CD4-positive, alpha-beta memory T cell (primary cell): ENCODE data around the gene SURF4. TPM values are rescaled to one million over a fixed set of nuclear protein-coding genes. Genes with fewer than 3 reads are reported as not detected.

Experiments
- CTCF ChIA-PET: fragments of 350-600 bp; sonication (Branson Sonifier 250); formaldehyde crosslinking; loops from one replicate; lab custom pipeline; 2021; ENCODE audit warnings: inconsistent platforms; ENCODE audit not compliant: partially characterized antibody; lab: Charles Lee
- POLR2A ChIA-PET: fragments of 350-600 bp; sonication (Branson Sonifier 250); formaldehyde crosslinking; loops from one replicate; lab custom pipeline; 2021; ENCODE audit not compliant: partially characterized antibody; lab: Charles Lee
- DNase-seq, 5 donors: peaks; one replicate each; pipeline versions ENCODE4 v3.0.0 to v3.0.0-alpha.2; 2020 to 2022; ENCODE audit warnings: mixed read lengths in 1 of 5
- H3K27ac ChIP-seq: one replicate; pipeline ENCODE4 v1.7.0; 2013; ENCODE audit warnings: low read depth, low read length
- H3K27me3 ChIP-seq: 2 replicates; pipeline ENCODE4 v1.7.0; 2013; ENCODE audit warnings: mild to moderate bottlenecking, low read length, moderate library complexity; ENCODE audit not compliant: insufficient read depth
- H3K36me3 ChIP-seq: 2 replicates; pipeline ENCODE4 v1.7.0; 2013; ENCODE audit warnings: mild to moderate bottlenecking, low read length, moderate library complexity; ENCODE audit not compliant: insufficient read depth
- H3K4me1 ChIP-seq: 2 replicates; pipeline ENCODE4 v1.7.0; 2013; ENCODE audit warnings: mild to moderate bottlenecking, low read length, moderate library complexity; ENCODE audit not compliant: insufficient read depth
- H3K4me3 ChIP-seq, 2 donors: one replicate each; pipeline ENCODE4 v1.7.0; 2013; ENCODE audit warnings: low read length in 2 of 2, mild to moderate bottlenecking in 1 of 2
- H3K9me3 ChIP-seq, 2 donors: one replicate each; pipeline ENCODE4 v1.7.0; 2013; ENCODE audit warnings: low read length in 2 of 2, control low read depth in 1 of 2; ENCODE audit not compliant: control insufficient read depth in 1 of 2
- H3K27ac Mint-ChIP-seq, 7 donors: one replicate each; pipeline ENCODE4 v1.8.0; 2020 to 2021; ENCODE audit warnings: mixed read lengths in 7 of 7, mild to moderate bottlenecking in 6 of 7, inconsistent platforms in 3 of 7, moderate library complexity in 3 of 7
- H3K27me3 Mint-ChIP-seq, 2 donors: one replicate each; pipeline ENCODE4 v1.8.0; 2020 to 2021; ENCODE audit warnings: mixed read lengths in 2 of 2
- H3K36me3 Mint-ChIP-seq, 2 donors: one replicate each; pipeline ENCODE4 v1.8.0; 2020 to 2021; ENCODE audit warnings: mixed read lengths in 2 of 2, inconsistent platforms in 1 of 2, mild to moderate bottlenecking in 1 of 2
- H3K4me1 Mint-ChIP-seq, 4 donors: one replicate each; pipeline ENCODE4 v1.8.0; 2020 to 2021; ENCODE audit warnings: mixed read lengths in 4 of 4, mild to moderate bottlenecking in 1 of 4
- H3K4me3 Mint-ChIP-seq, 8 donors: one replicate each; pipeline ENCODE4 v1.8.0; 2020 to 2021; ENCODE audit warnings: mixed read lengths in 8 of 8, mild to moderate bottlenecking in 7 of 8, moderate library complexity in 6 of 8, inconsistent platforms in 3 of 8
- H3K9me3 Mint-ChIP-seq, 8 donors: one replicate each; pipeline ENCODE4 v1.8.0; 2020 to 2021; ENCODE audit warnings: mixed read lengths in 8 of 8, mild to moderate bottlenecking in 5 of 8, inconsistent platforms in 3 of 8, moderate library complexity in 1 of 8
- intact Hi-C: fragments of 100-400 bp; cut with micrococcal nuclease; formaldehyde crosslinking; loops from one replicate; pipeline ENCODE4 v1.15.1; 2023
- polyA plus RNA-seq, 2 donors: library from polyadenylated mRNA; unstranded; fragments of 300-500 nt; fragmentation: Illumina TruSeq; gene quantifications; one replicate each; pipeline ENCODE4 v1.2.3, GENCODE V29; 2021
- total RNA-seq, 2 experiments: library from RNA; stranded (reverse); gene quantifications; one replicate each; pipeline ENCODE4 v1.2.3, GENCODE V29; 2021

The SURF4 gene
- total and polyA plus RNA-seq, 4 experiments from 2014 or later, result 103 to 264 (median 133) TPM

GRCh38 chr9:133342069-133342406, 33.8 kb downstream of the SURF4 start:
- Histone ChIP-seq H3K9me3 (no peaks in the 10 kb centered on the region), H3K4me3 (no peak overlapping the region), H3K4me1 (peaks cover 29% of the 10 kb centered on the region), H3K36me3 (peaks cover 60% of the 10 kb centered on the region), H3K27ac (no peak overlapping the region), H3K27me3 (no peaks in the 10 kb centered on the region)
- ChIA-PET CTCF (interaction anchor here (1.4 kb wide), 1 partner anchor 144 kb away, joined by 3 read pairs; no protein-coding TSS in a partner anchor), POLR2A (no interaction called here)
- DNase-seq, result peak in 1 of 5 donors; percentile 15
- H3K4me3 Mint-ChIP-seq, result no peak overlapping the region
- H3K9me3 Mint-ChIP-seq, result no peaks in the 10 kb centered on the region
- no peaks in the 10 kb centered on the region for H3K27me3 Mint-ChIP-seq
- peaks cover 15 to 35% (median 27%) of the 10 kb centered on the region in 4 donors for H3K4me1 Mint-ChIP-seq
- intact Hi-C loops, result no loop called here
- peaks cover 18 to 36% of the 10 kb centered on the region in 2 donors for H3K36me3 Mint-ChIP-seq
- H3K27ac Mint-ChIP-seq, result no peak overlapping the region

DNA sequence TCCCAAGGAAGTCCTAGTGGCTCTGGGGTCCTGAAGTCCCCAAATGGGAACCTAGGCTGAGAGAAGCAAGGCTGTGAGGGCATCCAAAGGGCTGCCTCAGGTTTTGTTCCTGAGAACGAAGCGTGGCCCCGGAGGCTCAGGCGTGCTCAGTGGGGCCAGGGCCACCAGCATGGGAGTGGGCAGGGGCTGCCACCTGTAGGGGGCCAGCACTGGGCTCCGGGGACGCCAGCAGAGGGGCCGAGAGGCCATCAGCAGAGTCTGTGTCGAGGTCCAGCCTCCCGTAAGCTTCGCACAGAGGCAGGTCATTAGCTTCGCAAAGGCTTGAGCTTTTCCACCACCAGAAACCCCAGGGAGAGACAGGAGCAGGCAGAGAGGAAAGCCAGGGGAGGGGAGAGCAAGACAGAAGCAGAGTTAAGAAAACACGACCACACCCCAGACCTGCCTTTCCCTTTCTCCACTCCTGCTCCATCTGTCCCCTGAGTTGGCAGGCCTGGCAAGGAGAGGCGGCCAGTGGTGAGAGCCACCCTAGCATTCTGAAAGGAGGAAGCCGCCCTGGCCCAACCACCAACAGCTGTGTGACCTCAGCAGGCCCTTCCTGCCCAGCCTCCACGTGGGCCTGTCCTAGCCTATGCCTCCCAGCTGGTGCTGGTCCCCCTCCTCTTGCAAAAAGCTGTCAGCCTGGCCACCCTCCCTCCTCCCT, 34.3 kb downstream of the SURF4 start:
- Mint-ChIP-seq H3K4me1 (peaks cover 12 to 34% (median 21%) of the 10 kb centered on the region in 4 donors), H3K36me3 (peaks cover 18 to 31% of the 10 kb centered on the region in 2 donors), H3K27me3 (no peaks in the 10 kb centered on the region), H3K9me3 (no peaks in the 10 kb centered on the region), H3K4me3 (no peak overlapping the region), H3K27ac (peak overlapping the region in 1 of 7 donors; percentile 19)
- Histone ChIP-seq H3K4me1 (peaks cover 29% of the 10 kb centered on the region), H3K27ac (no peak overlapping the region), H3K9me3 (no peaks in the 10 kb centered on the region), H3K4me3 (no peak overlapping the region), H3K36me3 (peaks cover 60% of the 10 kb centered on the region), H3K27me3 (no peaks in the 10 kb centered on the region)
- peak in 1 of 5 donors; percentile 14 for DNase-seq
- POLR2A ChIA-PET, result no interaction called here
- CTCF ChIA-PET, result interaction anchor here (1.4 to 1.7 kb wide), 2 partner anchors 33 to 145 kb away, joined by 3 to 4 read pairs; no protein-coding TSS in a partner anchor
- intact Hi-C loops, result no loop called here

DNA sequence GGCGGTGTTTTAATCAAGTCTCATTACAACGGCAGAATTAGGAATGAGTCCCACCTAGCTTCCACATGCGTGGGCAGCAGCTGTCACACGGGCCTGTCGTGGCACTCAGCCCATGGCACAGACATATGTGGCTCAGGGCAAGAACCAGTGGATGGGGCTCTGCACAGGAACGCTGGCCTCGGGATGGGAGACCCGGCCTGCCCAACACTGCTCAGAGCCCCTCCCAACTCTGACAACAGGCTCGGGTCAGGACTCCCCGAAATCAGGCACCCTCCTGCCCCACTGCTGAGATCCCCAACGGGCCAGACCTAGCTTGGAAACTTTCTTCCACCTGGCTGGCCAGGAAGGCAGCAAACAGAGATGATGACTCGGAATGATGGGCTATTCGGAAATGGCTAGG, 34.9 kb downstream of the SURF4 start:
- ChIA-PET POLR2A (interaction anchor here (1.3 to 1.8 kb wide), 2 partner anchors 15 to 35 kb away, joined by 3 to 7 read pairs; partner anchors contain the start of genes STKLD1 and SURF4), CTCF (interaction anchor here (1.4 to 1.7 kb wide), 2 partner anchors 34 to 145 kb away, joined by 3 to 4 read pairs; no protein-coding TSS in a partner anchor)
- peak in 1 of 5 donors; percentile 7 for DNase-seq
- H3K27ac ChIP-seq, result no peak overlapping the region
- no peak overlapping the region for H3K4me3 ChIP-seq
- intact Hi-C loops, result no loop called here
- H3K4me1 Mint-ChIP-seq, result peaks cover 13 to 34% (median 21%) of the 10 kb centered on the region in 4 donors
- H3K27me3 ChIP-seq, result no peaks in the 10 kb centered on the region
- peaks cover 26% of the 10 kb centered on the region for H3K4me1 ChIP-seq
- no peak overlapping the region for H3K4me3 Mint-ChIP-seq
- peaks cover 18 to 31% of the 10 kb centered on the region in 2 donors for H3K36me3 Mint-ChIP-seq
- peaks cover 59% of the 10 kb centered on the region for H3K36me3 ChIP-seq
- H3K9me3 ChIP-seq, result no peaks in the 10 kb centered on the region
- H3K27me3 Mint-ChIP-seq, result no peaks in the 10 kb centered on the region
- H3K9me3 Mint-ChIP-seq, result no peaks in the 10 kb centered on the region
- H3K27ac Mint-ChIP-seq, result peak overlapping the region in 6 of 7 donors; percentile 17 to 93 (median 54)

GRCh38 chr9:133340256-133340655, 35.6 kb downstream of the SURF4 start:
- CTCF ChIA-PET, result interaction anchor here (1.2 to 1.7 kb wide), 3 partner anchors 31 to 39 kb away, joined by 3 to 4 read pairs (median 4); no protein-coding TSS in a partner anchor
- H3K9me3 ChIP-seq, result no peaks in the 10 kb centered on the region
- intact Hi-C loops, result no loop called here
- Mint-ChIP-seq H3K4me3 (no peak overlapping the region), H3K36me3 (peaks cover 18 to 38% of the 10 kb centered on the region in 2 donors), H3K27ac (peak overlapping the region in 6 of 7 donors; percentile 14 to 93 (median 68)), H3K9me3 (no peaks in the 10 kb centered on the region), H3K4me1 (peaks cover 15 to 41% (median 25%) of the 10 kb centered on the region in 4 donors), H3K27me3 (no peaks in the 10 kb centered on the region)
- peaks cover 26% of the 10 kb centered on the region for H3K4me1 ChIP-seq
- H3K27ac ChIP-seq, result no peak overlapping the region
- H3K4me3 ChIP-seq, result no peak overlapping the region
- POLR2A ChIA-PET, result interaction anchor here (1.3 to 1.8 kb wide), 3 partner anchors 8 to 36 kb away, joined by 3 to 7 read pairs (median 6); partner anchors contain the start of genes MED22, RPL7A, STKLD1 and SURF4
- no peaks in the 10 kb centered on the region for H3K27me3 ChIP-seq
- peak in 1 of 5 donors; percentile 7 for DNase-seq
- peaks cover 52% of the 10 kb centered on the region for H3K36me3 ChIP-seq

GRCh38 chr9:133339641-133340040, 36.2 kb downstream of the SURF4 start:
- H3K27ac ChIP-seq, result no peak overlapping the region
- peaks cover 16 to 47% (median 28%) of the 10 kb centered on the region in 4 donors for H3K4me1 Mint-ChIP-seq
- H3K4me3 ChIP-seq, result no peak overlapping the region
- ChIA-PET CTCF (interaction anchor here (1.2 to 1.7 kb wide), 3 partner anchors 32 to 39 kb away, joined by 3 to 4 read pairs (median 4); no protein-coding TSS in a partner anchor), POLR2A (interaction anchor here (0.6 to 1.8 kb wide), 4 partner anchors 8 to 36 kb away, joined by 3 to 7 read pairs (median 4); partner anchors contain the start of genes MED22, RPL7A, STKLD1 and SURF4)
- intact Hi-C loops, result no loop called here
- H3K27ac Mint-ChIP-seq, result peak overlapping the region in 4 of 7 donors; percentile 49 to 79 (median 74)
- peaks cover 47% of the 10 kb centered on the region for H3K36me3 ChIP-seq
- no peaks in the 10 kb centered on the region for H3K9me3 Mint-ChIP-seq
- no peaks in the 10 kb centered on the region for H3K27me3 Mint-ChIP-seq
- peaks cover 32% of the 10 kb centered on the region for H3K4me1 ChIP-seq
- peaks cover 15 to 38% of the 10 kb centered on the region in 2 donors for H3K36me3 Mint-ChIP-seq
- no peaks in the 10 kb centered on the region for H3K27me3 ChIP-seq
- H3K4me3 Mint-ChIP-seq, result peak overlapping the region in 1 of 8 donors; percentile 40
- peak in 1 of 5 donors; percentile 11 for DNase-seq
- H3K9me3 ChIP-seq, result no peaks in the 10 kb centered on the region

DNA sequence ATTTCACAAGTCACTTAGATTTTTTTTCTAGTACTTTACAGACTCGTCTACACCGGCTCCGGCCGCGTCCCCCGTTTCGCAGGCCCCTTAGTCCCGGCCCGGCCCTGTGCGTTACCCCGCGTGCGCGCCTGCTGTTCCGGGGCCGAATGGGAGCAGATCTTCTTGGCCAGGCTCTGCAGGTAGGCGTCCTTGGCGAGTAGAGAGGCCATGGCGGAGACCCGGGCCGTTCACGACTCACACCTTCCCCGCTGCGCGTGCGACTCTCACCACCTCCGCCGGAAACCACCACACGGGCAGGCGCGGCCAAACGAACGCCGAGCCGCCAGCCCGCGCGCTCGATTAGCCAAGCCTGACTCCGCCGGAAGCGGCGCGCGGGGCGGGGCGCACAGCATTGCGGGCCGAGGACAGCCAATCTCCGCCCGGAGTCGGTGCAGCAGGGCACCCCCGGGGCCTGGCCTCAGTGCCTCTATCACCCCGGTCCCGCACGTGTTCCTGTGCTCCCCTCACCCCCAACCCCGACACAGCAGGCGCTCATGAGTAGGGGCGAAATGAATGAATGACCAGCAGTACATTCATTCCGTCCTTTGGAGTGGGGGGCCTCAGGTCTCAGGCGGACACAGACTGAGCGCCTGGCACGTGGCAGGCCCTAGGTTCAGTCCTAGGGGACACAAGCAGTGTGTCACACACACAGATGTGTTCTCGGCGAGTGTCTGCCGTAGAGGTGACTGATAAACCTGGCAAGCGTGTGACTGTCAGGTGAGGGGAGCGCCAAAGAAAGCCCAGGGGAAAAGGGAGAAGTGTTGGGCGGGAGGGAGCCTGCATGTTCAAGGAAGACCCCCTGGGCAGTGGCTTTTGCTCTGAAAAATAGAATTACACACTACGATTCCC, 39.7 kb downstream of the SURF4 start, which contains the start of gene SURF6:
Gene SURF6 (minus strand): TSS at position 265 of the 888 bp plus-strand sequence. CDS start 56 bp downstream, at position 209.
- ChIA-PET POLR2A (interaction anchor here (0.9 to 3.1 kb wide), 3 partner anchors 12 to 41 kb away, joined by 5 to 14 read pairs (median 12); partner anchors contain the start of genes MED22, RPL7A, SURF1 and SURF2), CTCF (no interaction called here)
- H3K27ac Mint-ChIP-seq, result peak within 1 kb of the TSS; percentile 86 to 96 (median 93)
- Histone ChIP-seq H3K4me3 (peak within 1 kb of the TSS; percentile 50 to 69), H3K27me3 (no peaks in the 10 kb centered on the region), H3K4me1 (peaks cover 41% of the 10 kb centered on the region), H3K36me3 (peaks cover 48% of the 10 kb centered on the region), H3K9me3 (no peaks in the 10 kb centered on the region), H3K27ac (peak within 1 kb of the TSS; percentile 64)
- peaks cover 16 to 64% (median 28%) of the 10 kb centered on the region in 4 donors for H3K4me1 Mint-ChIP-seq
- H3K4me3 Mint-ChIP-seq, result peak within 1 kb of the TSS; percentile 92 to 97 (median 96)
- intact Hi-C loops, result loop anchor here (1.0 to 2.0 kb wide), 4 partner anchors 12 to 82 kb away; partner anchors contain the start of genes MED22, REXO4, RPL7A and STKLD1
- H3K36me3 Mint-ChIP-seq, result peaks cover 22 to 51% of the 10 kb centered on the region in 2 donors
- peak; percentile 93 to 94 (median 94) for DNase-seq
- H3K27me3 Mint-ChIP-seq, result no peaks in the 10 kb centered on the region
- H3K9me3 Mint-ChIP-seq, result no peaks in the 10 kb centered on the region
